ENCODE results near the gene LAIR2. TPM values are rescaled to one million over a fixed set of nuclear protein-coding genes. Genes with fewer than 3 reads are reported as not detected.

Gene LAIR2
- total RNA-seq, 4 donors from 2014 or later: not detected

DNA sequence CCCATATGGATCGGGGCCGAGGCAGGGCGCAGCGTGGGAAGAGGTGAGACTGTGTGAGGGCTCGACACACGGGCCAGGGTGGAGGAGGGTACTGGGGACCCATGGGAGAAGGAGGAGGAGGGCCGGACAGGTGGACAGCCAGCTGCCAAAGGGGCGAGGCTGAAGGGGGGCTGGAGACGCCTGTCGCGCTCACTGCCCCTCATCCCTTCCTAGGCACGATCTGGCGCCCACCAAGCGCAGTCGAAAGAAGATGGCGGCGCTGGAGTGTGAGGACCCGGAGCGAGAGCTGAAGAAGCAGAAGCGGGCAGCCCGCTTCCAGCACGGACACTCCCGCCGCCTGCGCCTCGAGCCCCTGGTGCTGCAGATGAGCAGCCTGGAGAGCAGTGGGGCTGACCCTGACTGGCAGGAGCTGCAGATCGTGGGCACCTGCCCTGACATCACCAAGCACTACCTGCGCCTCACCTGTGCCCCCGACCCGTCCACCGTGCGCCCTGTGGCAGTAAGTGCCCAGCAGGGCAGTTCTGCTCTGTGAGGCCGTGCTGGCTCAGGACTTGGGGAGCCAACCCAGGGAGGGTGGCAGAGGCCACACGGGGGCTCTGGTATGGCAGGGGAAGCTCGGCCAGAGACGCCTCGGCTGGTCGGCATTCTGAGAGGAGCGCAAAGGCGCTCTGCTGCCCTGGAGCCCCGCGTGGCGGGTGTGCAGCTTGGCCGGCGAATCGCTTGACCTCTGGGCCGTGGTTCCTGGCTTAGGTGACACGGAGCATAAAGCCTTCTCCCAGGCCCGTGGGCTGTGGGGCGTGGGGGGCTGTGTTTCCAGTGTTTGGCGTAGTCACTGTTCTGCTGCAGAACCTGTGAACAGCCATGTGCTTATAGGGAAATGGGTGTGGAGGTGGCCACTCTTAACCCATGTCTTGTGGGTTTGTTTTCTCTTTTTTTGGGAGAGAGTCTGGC lies 45.9 kb upstream of the LAIR2 start:
- Histone ChIP-seq H3K36me3 (peaks cover 80 to 100% (median 90%) of the 10 kb centered on the region in 3 donors), H3K27me3 (no peaks in the 10 kb centered on the region), H3K27ac (no peak overlapping the region), H3K4me3 (no peak overlapping the region), H3K4me1 (peaks cover 13 to 54% (median 16%) of the 10 kb centered on the region in 3 donors), H3K9me3 (no peaks in the 10 kb centered on the region)
- WGBS, 2 donors: 89 to 90% methylated on average over 13 to 25 of the region's 51 CpGs
- TF ChIP-seq, protein P1, sequence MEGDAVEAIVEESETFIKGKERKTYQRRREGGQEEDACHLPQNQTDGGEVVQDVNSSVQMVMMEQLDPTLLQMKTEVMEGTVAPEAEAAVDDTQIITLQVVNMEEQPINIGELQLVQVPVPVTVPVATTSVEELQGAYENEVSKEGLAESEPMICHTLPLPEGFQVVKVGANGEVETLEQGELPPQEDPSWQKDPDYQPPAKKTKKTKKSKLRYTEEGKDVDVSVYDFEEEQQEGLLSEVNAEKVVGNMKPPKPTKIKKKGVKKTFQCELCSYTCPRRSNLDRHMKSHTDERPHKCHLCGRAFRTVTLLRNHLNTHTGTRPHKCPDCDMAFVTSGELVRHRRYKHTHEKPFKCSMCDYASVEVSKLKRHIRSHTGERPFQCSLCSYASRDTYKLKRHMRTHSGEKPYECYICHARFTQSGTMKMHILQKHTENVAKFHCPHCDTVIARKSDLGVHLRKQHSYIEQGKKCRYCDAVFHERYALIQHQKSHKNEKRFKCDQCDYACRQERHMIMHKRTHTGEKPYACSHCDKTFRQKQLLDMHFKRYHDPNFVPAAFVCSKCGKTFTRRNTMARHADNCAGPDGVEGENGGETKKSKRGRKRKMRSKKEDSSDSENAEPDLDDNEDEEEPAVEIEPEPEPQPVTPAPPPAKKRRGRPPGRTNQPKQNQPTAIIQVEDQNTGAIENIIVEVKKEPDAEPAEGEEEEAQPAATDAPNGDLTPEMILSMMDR (IDR thresholded peaks at IDR 0.05): no peak
- TF ChIP-seq POLR2A (IDR thresholded peaks at IDR 0.05): no peak
- no peak for DNase-seq
- intact Hi-C loops (cut with DNase I): no loop called here

DNA sequence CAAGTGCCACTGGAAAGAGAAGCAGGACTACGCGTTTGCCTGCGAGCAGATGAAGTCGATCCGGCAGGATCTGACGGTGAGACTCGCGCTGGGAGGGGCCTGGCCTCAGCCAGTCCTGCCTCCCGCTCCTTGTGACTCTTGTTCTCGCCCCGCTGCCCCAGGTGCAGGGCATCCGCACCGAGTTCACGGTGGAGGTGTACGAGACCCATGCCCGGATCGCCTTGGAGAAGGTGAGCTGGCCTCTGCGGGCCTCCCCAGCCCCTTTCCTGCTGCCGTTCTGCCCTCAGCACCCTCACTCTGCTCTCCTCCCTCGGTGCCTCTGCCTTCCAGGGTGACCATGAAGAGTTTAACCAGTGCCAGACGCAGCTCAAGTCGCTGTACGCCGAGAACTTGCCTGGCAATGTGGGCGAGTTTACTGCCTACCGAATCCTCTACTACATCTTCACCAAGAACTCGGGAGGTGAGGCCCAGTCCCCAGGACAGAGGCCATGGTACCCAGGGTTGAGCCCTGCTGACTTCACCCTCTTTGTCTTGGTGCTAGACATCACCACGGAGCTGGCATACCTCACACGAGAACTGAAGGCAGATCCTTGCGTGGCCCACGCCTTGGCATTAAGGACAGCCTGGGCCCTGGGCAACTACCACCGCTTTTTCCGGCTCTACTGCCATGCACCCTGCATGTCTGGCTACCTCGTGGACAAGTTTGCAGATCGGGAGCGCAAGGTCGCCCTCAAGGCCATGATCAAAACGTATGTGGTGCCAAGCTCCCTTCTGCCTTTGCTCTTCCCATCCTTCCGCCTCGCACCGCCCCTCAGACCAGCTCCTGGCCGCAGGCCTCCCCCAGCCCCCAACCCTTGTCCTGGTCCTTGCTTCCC lies 44.6 kb upstream of the LAIR2 start:
- intact Hi-C loops (cut with DNase I): no loop called here
- H3K4me1 ChIP-seq: peaks cover 14 to 54% (median 23%) of the 10 kb centered on the region in 3 donors

DNA sequence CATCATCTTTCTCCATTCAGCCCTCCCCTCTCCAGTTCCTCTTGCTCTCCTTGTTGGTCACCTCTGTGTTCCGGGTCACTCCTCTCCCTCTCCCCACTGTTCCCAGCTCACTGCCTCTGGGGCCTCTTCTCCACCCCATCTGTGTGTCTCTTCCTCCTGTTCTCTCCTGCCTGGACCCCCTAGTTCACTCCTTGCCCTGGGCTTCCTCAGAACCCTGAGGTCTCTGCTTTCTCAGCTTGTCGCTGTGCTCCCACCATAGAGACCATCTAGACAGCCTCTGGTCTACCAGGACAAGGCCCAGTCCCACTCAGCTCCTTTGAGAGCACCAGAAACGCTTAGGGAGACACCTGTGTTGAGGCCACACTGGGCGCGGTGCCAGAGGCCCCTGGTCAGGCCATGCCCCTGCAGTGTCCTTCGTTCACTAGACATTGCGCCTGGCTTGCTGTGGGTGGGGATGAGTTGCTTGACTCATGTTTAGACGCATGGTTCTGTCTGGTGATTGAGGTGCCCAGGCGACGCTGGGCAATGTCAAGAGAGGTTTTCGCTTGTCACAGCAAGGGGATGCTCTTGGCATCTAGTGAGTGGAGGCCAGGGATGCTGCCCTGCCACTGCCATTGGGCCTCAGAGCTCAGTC lies 43.9 kb upstream of the LAIR2 start:
- no peaks in the 10 kb centered on the region for H3K27me3 ChIP-seq
- H3K27ac ChIP-seq: no peak overlapping the region
- no peak overlapping the region for H3K4me3 ChIP-seq
- WGBS, 2 donors: 80 to 91% methylated on average over 1 to 3 of the region's 11 CpGs
- TF ChIP-seq, protein P1 (IDR thresholded peaks at IDR 0.05): no peak
- no peak for TF ChIP-seq POLR2A (IDR thresholded peaks at IDR 0.05)
- H3K36me3 ChIP-seq: peaks cover 62 to 86% (median 71%) of the 10 kb centered on the region in 3 donors
- no peak for DNase-seq
- H3K4me1 ChIP-seq: peaks cover 14 to 55% (median 23%) of the 10 kb centered on the region in 3 donors
- intact Hi-C loops (cut with DNase I): no loop called here
- no peaks in the 10 kb centered on the region for H3K9me3 ChIP-seq

More for the DNA sequence above, 44.6 kb upstream of the LAIR2 start:
- no peak for DNase-seq
- Histone ChIP-seq H3K27ac (peak overlapping the region in 1 of 4 donors; percentile 14), H3K9me3 (no peaks in the 10 kb centered on the region), H3K36me3 (peaks cover 69 to 93% (median 78%) of the 10 kb centered on the region in 3 donors), H3K27me3 (no peaks in the 10 kb centered on the region), H3K4me3 (no peak overlapping the region)
- WGBS, 2 donors: 90 to 93% methylated on average over 23 to 33 of the region's 42 CpGs
- TF ChIP-seq, protein P1 (IDR thresholded peaks at IDR 0.05): no peak

DNA sequence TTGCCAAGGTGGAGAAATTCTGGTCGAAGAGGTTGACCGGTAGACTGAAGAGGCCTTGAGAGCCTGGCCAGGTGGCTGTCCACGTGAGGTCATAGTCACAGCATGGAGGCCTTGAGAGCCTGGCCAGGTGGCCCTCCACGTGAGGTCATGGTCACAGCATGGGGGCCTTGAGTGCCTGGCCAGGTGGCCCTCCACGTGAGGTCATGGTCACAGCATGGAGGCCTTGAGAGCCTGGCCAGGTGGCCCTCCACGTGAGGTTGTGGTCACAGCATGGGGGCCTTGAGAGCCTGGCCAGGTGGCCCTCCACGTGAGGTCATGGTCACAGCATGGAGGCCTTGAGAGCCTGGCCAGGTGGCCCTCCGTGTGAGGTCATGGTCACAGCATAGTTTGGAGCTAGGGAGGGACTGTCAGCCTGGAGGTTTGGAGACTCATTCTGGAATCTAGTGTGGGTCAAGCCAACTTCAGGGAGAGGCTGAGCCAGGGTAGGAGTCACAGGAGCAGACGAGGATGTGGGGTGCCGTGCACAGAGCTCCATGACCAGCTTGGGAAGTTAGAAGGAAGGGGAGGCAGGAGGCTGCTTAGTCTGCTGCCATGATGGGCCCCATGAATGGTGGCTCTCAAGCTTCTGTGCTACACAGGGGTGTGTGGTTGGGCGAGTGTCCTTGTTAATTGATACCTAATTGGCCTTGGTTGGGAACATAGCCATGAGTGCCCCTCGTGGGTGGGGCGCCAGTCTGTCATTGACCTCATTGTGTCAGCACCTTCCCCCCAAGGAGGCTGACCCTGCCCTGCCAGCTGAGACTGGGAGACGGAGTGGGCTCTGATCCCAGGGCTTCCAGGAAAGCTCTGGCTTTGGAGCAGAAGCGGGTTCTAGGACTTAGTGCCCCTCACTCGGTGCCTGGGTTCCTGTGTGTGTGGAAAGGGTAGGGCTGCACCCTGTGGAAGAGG lies 43.1 kb upstream of the LAIR2 start:
- H3K36me3 ChIP-seq: peaks cover 55 to 78% (median 64%) of the 10 kb centered on the region in 3 donors
- no peak for TF ChIP-seq POLR2A (IDR thresholded peaks at IDR 0.05)
- TF ChIP-seq, protein P1 (IDR thresholded peaks at IDR 0.05): no peak
- no peaks in the 10 kb centered on the region for H3K27me3 ChIP-seq
- H3K27ac ChIP-seq: peak overlapping the region in 1 of 4 donors; percentile 9
- WGBS, 2 donors: 67% methylated on average over 5 to 10 of the region's 16 CpGs
- intact Hi-C loops (cut with DNase I): no loop called here
- no peak overlapping the region for H3K4me3 ChIP-seq
- no peaks in the 10 kb centered on the region for H3K9me3 ChIP-seq
- no peak for DNase-seq
- H3K4me1 ChIP-seq: peaks cover 14 to 56% (median 27%) of the 10 kb centered on the region in 3 donors
